ENCODE results near the gene ABCC1. TPM values are rescaled to one million over a fixed set of nuclear protein-coding genes. Genes with fewer than 3 reads are reported as not detected.

ABCC1 gene
- total RNA-seq, 1 donor from 2014 or later = 47.9 TPM

GRCh38 chr16:16084874-16085273 is 135.5 kb downstream of the ABCC1 start:
- no peak overlapping the region for H3K27ac Mint-ChIP-seq (ENCODE audit: unreplicated experiment)
- peaks cover 20% of the 10 kb centered on the region for H3K4me1 Mint-ChIP-seq (ENCODE audit: low read depth)
- no peak for DNase-seq (ENCODE audit: low spot score)
- no peaks in the 10 kb centered on the region for H3K27me3 Mint-ChIP-seq (ENCODE audit: low read depth)
- H3K4me3 Mint-ChIP-seq (ENCODE audit: unreplicated experiment) = no peak overlapping the region
- peaks cover 42% of the 10 kb centered on the region for H3K36me3 Mint-ChIP-seq (ENCODE audit: low read depth)
- no peak for TF ChIP-seq CTCF (IDR thresholded peaks at IDR 0.05)
- H3K9me3 Mint-ChIP-seq (ENCODE audit: low read depth) = no peaks in the 10 kb centered on the region

GRCh38 chr16:16086653-16087446 is 137.4 kb downstream of the ABCC1 start:
- DNase-seq (ENCODE audit: low spot score) = no peak
- no peak for TF ChIP-seq CTCF (IDR thresholded peaks at IDR 0.05)
- H3K4me3 Mint-ChIP-seq (ENCODE audit: unreplicated experiment) = no peak overlapping the region
- H3K36me3 Mint-ChIP-seq (ENCODE audit: low read depth) = peaks cover 48% of the 10 kb centered on the region
- H3K27ac Mint-ChIP-seq (ENCODE audit: unreplicated experiment) = peak overlapping the region; percentile 49
- H3K9me3 Mint-ChIP-seq (ENCODE audit: low read depth) = no peaks in the 10 kb centered on the region
- H3K27me3 Mint-ChIP-seq (ENCODE audit: low read depth) = no peaks in the 10 kb centered on the region
- H3K4me1 Mint-ChIP-seq (ENCODE audit: low read depth) = peaks cover 16% of the 10 kb centered on the region

DNA sequence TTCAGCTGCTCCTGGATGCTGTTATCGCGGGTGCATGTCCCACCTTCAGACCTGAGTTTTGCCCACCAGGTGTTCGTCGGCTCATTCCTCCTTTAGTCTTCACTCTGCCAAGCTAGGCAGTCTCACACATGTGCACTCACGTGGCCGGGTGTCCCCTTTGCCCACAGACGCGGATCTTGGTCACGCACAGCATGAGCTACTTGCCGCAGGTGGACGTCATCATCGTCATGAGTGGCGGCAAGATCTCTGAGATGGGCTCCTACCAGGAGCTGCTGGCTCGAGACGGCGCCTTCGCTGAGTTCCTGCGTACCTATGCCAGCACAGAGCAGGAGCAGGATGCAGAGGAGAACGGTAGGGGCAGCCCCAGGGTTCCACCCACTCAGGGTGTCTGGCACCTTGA is 140.8 kb downstream of the ABCC1 start:
- peaks cover 34% of the 10 kb centered on the region for H3K4me1 Mint-ChIP-seq (ENCODE audit: low read depth)
- no peak overlapping the region for H3K27ac Mint-ChIP-seq (ENCODE audit: unreplicated experiment)
- no peak overlapping the region for H3K4me3 Mint-ChIP-seq (ENCODE audit: unreplicated experiment)
- no peak for TF ChIP-seq CTCF (IDR thresholded peaks at IDR 0.05)
- no peaks in the 10 kb centered on the region for H3K9me3 Mint-ChIP-seq (ENCODE audit: low read depth)
- H3K27me3 Mint-ChIP-seq (ENCODE audit: low read depth) = no peaks in the 10 kb centered on the region
- no peak for DNase-seq (ENCODE audit: low spot score)
- peaks cover 34% of the 10 kb centered on the region for H3K36me3 Mint-ChIP-seq (ENCODE audit: low read depth)

DNA sequence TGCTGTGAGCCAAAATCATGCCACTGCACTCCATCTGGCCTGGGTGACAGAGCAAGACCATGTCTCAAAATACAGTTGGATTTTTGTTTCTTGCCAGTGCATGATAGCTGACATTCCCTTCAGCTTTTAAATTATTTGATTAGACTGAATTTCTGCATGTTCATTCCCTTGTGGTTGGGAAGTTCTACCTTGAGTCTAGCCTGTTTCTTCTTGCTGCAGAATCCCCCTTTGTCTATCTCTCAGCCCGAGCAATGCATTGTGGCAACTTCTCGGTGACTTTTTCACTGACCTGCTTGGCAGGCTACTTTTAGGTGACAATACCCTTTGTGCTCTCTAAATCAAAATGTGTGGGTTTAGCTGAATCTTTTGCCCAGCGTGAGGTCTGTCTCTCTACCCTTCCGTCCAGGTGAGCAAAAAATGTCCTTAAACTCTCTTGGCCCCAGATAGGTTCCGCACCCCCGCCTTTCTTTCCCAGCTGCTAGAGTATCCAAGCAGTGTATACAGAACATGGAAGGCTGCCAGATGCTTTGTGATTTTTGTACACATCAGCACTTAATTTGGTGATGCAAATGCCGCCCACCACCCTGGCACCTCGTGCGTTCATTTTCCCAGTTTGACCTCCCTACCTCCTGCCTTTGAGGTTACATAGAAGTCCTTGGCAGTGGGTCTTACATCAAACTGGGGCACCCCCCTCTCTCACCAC is 143.7 kb downstream of the ABCC1 start:
- peak overlapping the region; percentile 59 for H3K27ac Mint-ChIP-seq (ENCODE audit: unreplicated experiment)
- no peak overlapping the region for H3K4me3 Mint-ChIP-seq (ENCODE audit: unreplicated experiment)
- TF ChIP-seq CTCF (IDR thresholded peaks at IDR 0.05) = no peak
- H3K4me1 Mint-ChIP-seq (ENCODE audit: low read depth) = peaks cover 41% of the 10 kb centered on the region
- no peaks in the 10 kb centered on the region for H3K9me3 Mint-ChIP-seq (ENCODE audit: low read depth)
- H3K36me3 Mint-ChIP-seq (ENCODE audit: low read depth) = peaks cover 27% of the 10 kb centered on the region
- no peak for DNase-seq (ENCODE audit: low spot score)
- H3K27me3 Mint-ChIP-seq (ENCODE audit: low read depth) = no peaks in the 10 kb centered on the region

DNA sequence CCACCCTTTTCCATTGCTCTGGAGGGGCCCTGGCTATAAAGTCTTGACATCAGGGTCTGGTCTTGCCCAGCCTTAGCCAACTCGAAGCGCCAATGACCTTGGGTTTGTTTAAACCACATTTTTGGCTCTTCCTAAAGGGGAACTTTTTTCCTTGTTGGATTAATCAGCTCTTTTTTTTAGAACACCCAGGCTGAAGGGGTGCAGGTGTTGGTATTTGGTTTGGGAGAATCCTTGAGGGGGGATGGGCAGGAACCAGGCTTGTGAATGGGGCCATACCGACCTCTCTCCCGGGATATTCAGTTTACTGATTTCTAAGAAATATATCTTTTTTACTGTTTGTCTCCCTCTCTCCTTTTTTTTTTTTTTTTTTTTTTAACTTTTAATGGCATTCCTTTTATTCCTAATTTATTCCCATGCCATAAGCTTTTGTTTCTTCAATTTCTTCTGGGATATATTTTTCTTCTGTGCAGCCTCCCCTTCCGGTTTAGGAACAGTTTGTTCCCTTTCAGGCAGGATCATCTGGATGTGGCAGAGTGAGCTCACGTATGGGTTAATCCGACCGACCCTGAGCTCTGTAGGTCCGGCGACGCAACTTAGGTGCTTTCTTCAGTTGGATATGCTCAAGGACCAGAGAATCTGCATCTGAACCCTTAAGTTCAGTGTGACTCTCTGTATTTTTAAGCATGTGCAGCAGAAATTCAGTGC is 144.4 kb downstream of the ABCC1 start:
- Mint-ChIP-seq H3K4me3 (ENCODE audit: unreplicated experiment) (no peak overlapping the region), H3K36me3 (ENCODE audit: low read depth) (peaks cover 28% of the 10 kb centered on the region), H3K9me3 (ENCODE audit: low read depth) (no peaks in the 10 kb centered on the region), H3K27me3 (ENCODE audit: low read depth) (no peaks in the 10 kb centered on the region), H3K27ac (ENCODE audit: unreplicated experiment) (no peak overlapping the region), H3K4me1 (ENCODE audit: low read depth) (peaks cover 41% of the 10 kb centered on the region)
- no peak for TF ChIP-seq CTCF (IDR thresholded peaks at IDR 0.05)
- no peak for DNase-seq (ENCODE audit: low spot score)

Data from chondrocyte (in vitro differentiated cells).